Ovary (tissue), 9 donors: ENCODE results near the gene HCN2. TPM values are rescaled to one million over a fixed set of nuclear protein-coding genes. Genes with fewer than 3 reads are reported as not detected.
A peak's percentile ranks its signal among the peaks of the same experiment; 100 is the strongest.

Experiments
- DNase-seq, 5 donors: peaks; one replicate each; pipeline ENCODE4 v3.0.0-alpha.2; 2019 to 2020
- H3K27ac ChIP-seq, 2 donors: fragments of 200-600 bp; one replicate each; pipeline versions ENCODE4 v1.5.1 to v1.8.0; 2019 to 2022
- H3K27me3 ChIP-seq: fragments of 200-600 bp; one replicate; pipeline ENCODE4 v1.8.0; 2022
- H3K36me3 ChIP-seq: fragments of 200-600 bp; sonication (generic); one replicate; pipeline ENCODE4 v1.5.1; 2019
- H3K4me1 ChIP-seq: one replicate; pipeline ENCODE4 v1.8.1; 2013; ENCODE audit warnings: mild to moderate bottlenecking, moderate library complexity; ENCODE audit not compliant: insufficient read depth
- H3K4me3 ChIP-seq: fragments of 200-600 bp; sonication (generic); one replicate; pipeline ENCODE4 v1.5.1; 2017
- H3K9me3 ChIP-seq, 2 donors: fragments of 200-600 bp in 1 of 2; sonication (generic) in 1 of 2; one replicate each; pipeline versions ENCODE4 v1.5.1 to v1.8.1; 2013 to 2019; ENCODE audit warnings: mild to moderate bottlenecking in 1 of 2, moderate library complexity in 1 of 2
- EP300 ChIP-seq: sonication (generic); formaldehyde crosslinking; IDR thresholded peaks from one replicate; pipeline ENCODE4 v1.6.1; 2017; ENCODE audit warnings: antibody characterized with exemption
- POLR2A ChIP-seq: fragments of 450-650 bp; IDR thresholded peaks from one replicate; pipeline ENCODE4 v1.6.1; 2017; ENCODE audit warnings: antibody characterized with exemption, mild to moderate bottlenecking, moderate library complexity
- WGBS, 3 donors: extraction: QIAGEN DNeasy Blood & Tissue Kit in 1 of 3; methylation state at CpG; one replicate each; pipeline versions ENCODE4 v1.1.5 to v1.1.7; 2013 to 2017; 5-methylcytosine and 5-hydroxymethylcytosine counted together
- intact Hi-C, 4 donors: fragments of 100-400 bp; cut with DNase I; formaldehyde crosslinking; loops; one replicate each; pipeline versions ENCODE4 v1.11.0 to v1.15.1; 2022 to 2023
- polyA plus RNA-seq, 2 donors: library from polyadenylated mRNA; stranded (reverse); fragments of 200-250 nt in 1 of 2; fragments of 350-450 nt in 1 of 2; fragmentation: Illumina TruSeq in 1 of 2; extraction: RNeasy Lipid Tissue Mini Kit (QIAGEN cat#74804) in 1 of 2; gene quantifications; one replicate each; pipeline ENCODE4 v1.2.3, GENCODE V29; 2013 to 2014
- total RNA-seq, 7 donors: library from RNA; depleted of rRNA in 2 of 7; stranded (reverse); fragments of >200 nt in 2 of 7; fragmentation: NEBNext Ultra II Directional in 3 of 7; extraction: Animal tissue kit (Norgen Biotek cat#: 25700) in 3 of 7; gene quantifications; one replicate each; pipeline versions ENCODE4 v1.1.0 to v1.2.4, GENCODE V29; 2016 to 2023
- TF ChIP-seq, protein P1 (sequence below), 3 donors: fragments of 450-650 bp in 2 of 3; fragments of 200-600 bp in 1 of 3; IDR thresholded peaks; one replicate each; pipeline versions ENCODE4 v1.5.1 to v1.8.0; 2016 to 2022; ENCODE audit warnings: antibody characterized with exemption in 3 of 3, mild to moderate bottlenecking in 1 of 3
- donor health status: DM: no; HTN: no; CAD: no; lungs with moderate emphysema.
- donor health status: DM: no; HTN: no; CAD: no.
- donor health status: Bipolar disorder and iron deficiency.
- donor health status: DM: yes; HTN: yes; CAD: no.
- donor health status: DM: no; HTN: no; CAD: no.
- donor health status: DM: yes; HTN: yes; CAD: no.

The HCN2 gene
- total and polyA plus RNA-seq, 9 donors: 0.07 to 0.23 (median 0.12) TPM; not detected in 5

DNA sequence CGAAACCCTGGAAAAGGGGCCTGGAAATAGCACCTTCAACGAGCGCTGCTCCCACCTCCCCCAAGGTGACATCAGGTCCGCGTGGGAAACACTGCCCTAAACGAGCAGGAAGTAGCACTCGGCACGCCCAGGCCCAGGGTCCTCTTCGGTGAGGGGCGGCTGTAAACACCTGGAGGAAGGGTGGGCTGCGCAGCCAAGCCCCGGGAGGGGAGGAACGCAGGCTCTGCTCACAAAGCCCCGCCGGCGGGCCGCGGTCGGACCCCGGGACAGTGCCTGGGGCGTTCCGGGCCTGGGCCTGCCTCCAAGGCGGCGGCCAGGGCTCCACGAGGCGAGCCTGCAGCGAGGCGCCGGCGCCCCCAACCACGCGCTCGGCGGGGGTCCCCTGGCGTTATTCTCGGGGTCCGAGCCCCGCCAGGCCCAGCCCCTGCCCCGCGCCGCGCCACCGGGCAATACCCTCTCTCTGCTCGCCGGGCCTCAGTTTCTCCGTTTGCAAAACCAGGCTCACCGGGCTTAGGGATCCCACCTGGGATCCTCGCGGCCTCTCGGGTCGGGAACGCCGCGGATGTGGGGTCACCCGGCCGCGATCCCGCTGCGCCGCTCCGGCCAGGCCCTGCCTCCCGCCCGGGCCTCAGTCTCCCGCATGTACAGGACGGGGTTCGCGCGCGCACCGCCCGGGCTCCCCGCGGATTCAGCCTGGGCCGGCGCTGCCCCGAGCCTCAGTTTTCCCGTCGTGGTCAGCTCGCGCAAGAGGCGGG, 72.7 kb downstream of the HCN2 start:
- peaks cover 30% of the 10 kb centered on the region for H3K4me1 ChIP-seq
- 0 to 1% (median 0%) methylated on average over 53 to 81 of the region's 81 CpGs for WGBS, 3 donors
- intact Hi-C loops: loop anchor here in 2 of 4 donors (5.0 to 10.0 kb wide), 2 partner anchors 70 to 232 kb away; partner anchors contain the start of genes MED16 (in 1 of the 2) and RNU6-9 (in 1 of the 2)

DNA sequence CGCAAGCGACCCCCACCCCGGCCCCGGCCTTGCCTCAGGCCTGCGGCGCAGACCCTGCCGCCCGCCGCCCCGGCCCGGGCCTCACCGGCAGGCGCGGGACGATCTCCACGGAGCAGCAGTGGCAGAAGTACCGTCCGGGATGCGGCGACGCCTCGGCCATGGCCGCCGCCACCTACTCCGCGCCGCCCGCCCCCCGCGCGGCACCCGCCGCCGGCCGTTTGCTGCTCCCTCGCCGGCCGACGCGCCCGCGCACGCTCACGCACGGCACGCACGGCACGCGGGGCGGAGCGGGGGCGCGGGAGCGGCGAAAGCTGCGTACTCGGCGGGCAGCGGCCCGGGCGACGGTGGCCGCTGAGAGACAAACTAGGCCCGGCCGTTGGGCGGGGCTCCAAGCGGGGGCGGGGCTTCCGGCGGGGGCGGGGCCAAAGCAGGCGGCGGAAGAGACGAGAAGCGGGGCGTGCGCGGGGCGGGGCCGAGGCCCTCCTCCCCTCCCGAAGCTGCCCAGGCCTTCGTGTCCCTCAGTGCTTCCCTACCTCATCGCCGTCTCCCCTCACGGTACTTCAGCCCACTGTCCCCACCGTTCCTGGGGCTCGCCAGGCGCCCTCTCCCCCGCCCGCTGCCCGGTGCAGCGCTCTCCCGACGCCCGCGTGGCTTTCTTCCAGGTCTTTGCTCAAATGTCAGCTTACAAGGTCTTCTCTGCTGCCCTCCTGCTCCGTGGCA, 73.4 kb downstream of the HCN2 start, which contains the start of gene RNF126:
Gene RNF126 (minus strand): TSS at position 253 of the 720 bp plus-strand sequence. CDS start 93 bp downstream, at position 160.
- peak; percentile 41 for TF ChIP-seq POLR2A
- TF ChIP-seq EP300: no peak
- TF ChIP-seq, protein P1, sequence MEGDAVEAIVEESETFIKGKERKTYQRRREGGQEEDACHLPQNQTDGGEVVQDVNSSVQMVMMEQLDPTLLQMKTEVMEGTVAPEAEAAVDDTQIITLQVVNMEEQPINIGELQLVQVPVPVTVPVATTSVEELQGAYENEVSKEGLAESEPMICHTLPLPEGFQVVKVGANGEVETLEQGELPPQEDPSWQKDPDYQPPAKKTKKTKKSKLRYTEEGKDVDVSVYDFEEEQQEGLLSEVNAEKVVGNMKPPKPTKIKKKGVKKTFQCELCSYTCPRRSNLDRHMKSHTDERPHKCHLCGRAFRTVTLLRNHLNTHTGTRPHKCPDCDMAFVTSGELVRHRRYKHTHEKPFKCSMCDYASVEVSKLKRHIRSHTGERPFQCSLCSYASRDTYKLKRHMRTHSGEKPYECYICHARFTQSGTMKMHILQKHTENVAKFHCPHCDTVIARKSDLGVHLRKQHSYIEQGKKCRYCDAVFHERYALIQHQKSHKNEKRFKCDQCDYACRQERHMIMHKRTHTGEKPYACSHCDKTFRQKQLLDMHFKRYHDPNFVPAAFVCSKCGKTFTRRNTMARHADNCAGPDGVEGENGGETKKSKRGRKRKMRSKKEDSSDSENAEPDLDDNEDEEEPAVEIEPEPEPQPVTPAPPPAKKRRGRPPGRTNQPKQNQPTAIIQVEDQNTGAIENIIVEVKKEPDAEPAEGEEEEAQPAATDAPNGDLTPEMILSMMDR (IDR thresholded peaks at IDR 0.05): no peak
- 0 to 1% (median 1%) methylated on average over 35 to 97 of the region's 97 CpGs for WGBS, 3 donors
- peaks cover 26% of the 10 kb centered on the region for H3K4me1 ChIP-seq
- H3K27ac ChIP-seq: peak within 1 kb of the TSS; percentile 69 to 84
- H3K27me3 ChIP-seq: no peaks in the 10 kb centered on the region
- DNase-seq: peak; percentile 87 to 97 (median 93)
- H3K36me3 ChIP-seq: no peaks in the 10 kb centered on the region
- intact Hi-C loops: loop anchor here in 2 of 4 donors (5.0 to 10.0 kb wide), 2 partner anchors 69 to 232 kb away; partner anchors contain the start of genes MED16 (in 1 of the 2) and RNU6-9 (in 1 of the 2)
- no peaks in the 10 kb centered on the region for H3K9me3 ChIP-seq
- H3K4me3 ChIP-seq: peak within 1 kb of the TSS; percentile 86

More for the DNA sequence above, 72.7 kb downstream of the HCN2 start:
- H3K27me3 ChIP-seq: no peaks in the 10 kb centered on the region
- DNase-seq: peak in 1 of 5 donors; percentile 63
- no peaks in the 10 kb centered on the region for H3K36me3 ChIP-seq
- H3K4me3 ChIP-seq: peak overlapping the region; percentile 86
- TF ChIP-seq POLR2A: no peak
- TF ChIP-seq, protein P1 (IDR thresholded peaks at IDR 0.05): no peak
- TF ChIP-seq EP300: no peak
- no peaks in the 10 kb centered on the region for H3K9me3 ChIP-seq
- peak overlapping the region; percentile 67 to 69 for H3K27ac ChIP-seq

DNA sequence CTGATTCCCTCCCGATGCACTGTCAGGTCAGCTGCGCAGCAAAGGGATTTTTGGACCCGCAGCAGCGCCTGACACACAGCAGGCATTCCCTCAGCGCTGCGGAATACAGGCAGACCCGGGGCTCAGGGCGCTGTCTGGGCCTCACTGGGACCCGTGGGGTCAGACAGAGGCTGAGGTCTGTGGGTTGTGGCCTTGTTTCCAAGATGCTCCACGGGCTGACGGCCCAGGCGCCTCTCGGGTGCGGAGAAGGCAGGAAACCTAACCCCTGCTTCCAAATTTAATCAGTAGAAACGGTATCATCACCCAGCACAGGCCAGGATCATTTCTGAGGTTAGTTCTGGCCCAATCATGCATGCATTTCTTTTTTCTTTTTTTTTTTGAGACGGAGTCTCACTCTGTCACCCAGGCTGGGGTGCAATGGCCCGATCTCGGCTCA, 74.0 kb downstream of the HCN2 start:
- Histone ChIP-seq H3K36me3 (no peaks in the 10 kb centered on the region), H3K27ac (peak overlapping the region; percentile 64 to 84), H3K9me3 (no peaks in the 10 kb centered on the region), H3K4me1 (peaks cover 26% of the 10 kb centered on the region), H3K4me3 (peak overlapping the region; percentile 54), H3K27me3 (no peaks in the 10 kb centered on the region)
- intact Hi-C loops: loop anchor here in 3 of 4 donors (2.0 to 10.0 kb wide), 3 partner anchors 69 to 231 kb away; partner anchors contain the start of genes MED16 (in 1 of the 3) and RNU6-9 (in 1 of the 3)
- TF ChIP-seq, protein P1 (IDR thresholded peaks at IDR 0.05): no peak
- TF ChIP-seq POLR2A (no peak), EP300 (no peak)
- WGBS, 3 donors: 12 to 31% (median 23%) methylated on average over 18 of the region's 18 CpGs
- no peak for DNase-seq

DNA sequence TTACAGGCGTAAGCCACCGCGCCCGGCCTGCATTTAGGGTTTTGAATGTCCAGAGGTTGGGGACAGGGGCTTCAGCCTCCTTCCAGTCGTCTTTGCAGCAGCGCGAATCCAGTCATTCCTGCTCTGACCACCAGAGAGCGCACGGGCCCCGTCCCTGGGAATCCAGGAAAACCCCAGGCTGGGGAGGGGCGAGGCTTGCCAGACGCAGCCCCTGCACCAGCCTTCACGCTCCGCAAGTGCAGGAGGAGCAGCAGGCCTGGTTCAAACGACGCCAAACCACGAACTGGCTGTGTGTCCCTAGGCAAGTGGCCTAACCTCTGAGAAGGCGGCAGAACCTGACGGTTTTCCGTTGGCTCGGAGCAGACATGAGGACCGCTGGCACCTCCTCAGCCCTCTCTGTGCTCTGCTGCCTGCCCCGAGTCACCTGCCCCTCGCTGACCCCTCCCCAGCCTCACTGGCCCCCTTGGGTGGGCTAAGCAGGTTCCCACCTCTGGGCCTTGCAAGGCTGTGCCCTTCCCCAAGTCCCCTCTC, 75.3 kb downstream of the HCN2 start:
- WGBS, 3 donors: 6 to 9% (median 7%) methylated on average over 21 to 24 of the region's 24 CpGs
- intact Hi-C loops: loop anchor here (2.0 to 10.0 kb wide), 3 partner anchors 67 to 230 kb away; partner anchors contain the start of genes MED16 (in 1 of the 4) and RNU6-9 (in 1 of the 4)
- Histone ChIP-seq H3K27ac (no peak overlapping the region), H3K4me3 (no peak overlapping the region), H3K27me3 (no peaks in the 10 kb centered on the region), H3K4me1 (peaks cover 21% of the 10 kb centered on the region), H3K36me3 (no peaks in the 10 kb centered on the region), H3K9me3 (no peaks in the 10 kb centered on the region)
- DNase-seq: peak; percentile 75 to 89 (median 87)
- no peak for TF ChIP-seq POLR2A
- TF ChIP-seq, protein P1 (IDR thresholded peaks at IDR 0.05): peak; percentile 91 to 99 (median 96)
